Ishikawa (cell line): ENCODE results near the gene PRR15L.

ENCODE experiments used
- CREB1 ChIP-seq: IDR thresholded peaks from 2 replicates; pipeline ENCODE4 v1.6.1; 2012; ENCODE audit warnings: low read depth
- EP300 ChIP-seq: IDR thresholded peaks from 2 replicates; pipeline ENCODE4 v1.6.1; 2012; ENCODE audit warnings: borderline replicate concordance
- FOXM1 ChIP-seq: IDR thresholded peaks from 2 replicates; pipeline ENCODE4 v1.6.1; 2012; ENCODE audit warnings: low read depth, borderline replicate concordance
- NFIC ChIP-seq: IDR thresholded peaks from 2 replicates; pipeline ENCODE4 v1.6.1; 2012
- RAD21 ChIP-seq: IDR thresholded peaks from 2 replicates; pipeline ENCODE4 v1.6.1; 2012; ENCODE audit warnings: low read depth
- TCF12 ChIP-seq: IDR thresholded peaks from 2 replicates; pipeline ENCODE4 v1.6.1; 2012; ENCODE audit warnings: low read depth
- YY1 ChIP-seq: IDR thresholded peaks from 2 replicates; pipeline ENCODE4 v1.6.1; 2012; ENCODE audit warnings: low read depth
- TF ChIP-seq, protein P1 (sequence below): IDR thresholded peaks from 2 replicates; pipeline ENCODE4 v1.6.1; 2012; ENCODE audit warnings: low read depth, mild to moderate bottlenecking
- TF ChIP-seq, protein P2 (sequence below): IDR thresholded peaks from 2 replicates; pipeline ENCODE4 v1.6.1; 2012

DNA sequence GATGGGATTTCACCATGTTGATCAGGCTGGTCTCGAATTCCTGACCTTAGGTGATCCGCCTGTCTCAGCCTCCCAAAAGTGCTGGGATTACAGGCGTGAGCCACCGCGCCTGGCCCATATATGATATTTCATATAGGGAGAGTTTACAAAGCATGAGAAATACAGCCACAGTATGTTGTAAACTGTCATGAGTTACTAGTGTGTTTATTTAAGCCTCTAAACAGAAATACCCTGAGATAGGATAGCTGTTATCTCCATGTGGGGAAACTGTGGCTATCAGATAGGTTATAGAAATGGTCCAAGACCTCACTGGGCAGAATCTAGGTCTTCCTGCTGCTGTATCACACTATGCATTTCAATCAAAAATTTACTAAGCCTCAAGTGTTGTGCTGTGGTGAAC, 11.2 kb upstream of the PRR15L start:
- no peak for TF ChIP-seq EP300
- no peak for TF ChIP-seq YY1
- TF ChIP-seq, protein P1, sequence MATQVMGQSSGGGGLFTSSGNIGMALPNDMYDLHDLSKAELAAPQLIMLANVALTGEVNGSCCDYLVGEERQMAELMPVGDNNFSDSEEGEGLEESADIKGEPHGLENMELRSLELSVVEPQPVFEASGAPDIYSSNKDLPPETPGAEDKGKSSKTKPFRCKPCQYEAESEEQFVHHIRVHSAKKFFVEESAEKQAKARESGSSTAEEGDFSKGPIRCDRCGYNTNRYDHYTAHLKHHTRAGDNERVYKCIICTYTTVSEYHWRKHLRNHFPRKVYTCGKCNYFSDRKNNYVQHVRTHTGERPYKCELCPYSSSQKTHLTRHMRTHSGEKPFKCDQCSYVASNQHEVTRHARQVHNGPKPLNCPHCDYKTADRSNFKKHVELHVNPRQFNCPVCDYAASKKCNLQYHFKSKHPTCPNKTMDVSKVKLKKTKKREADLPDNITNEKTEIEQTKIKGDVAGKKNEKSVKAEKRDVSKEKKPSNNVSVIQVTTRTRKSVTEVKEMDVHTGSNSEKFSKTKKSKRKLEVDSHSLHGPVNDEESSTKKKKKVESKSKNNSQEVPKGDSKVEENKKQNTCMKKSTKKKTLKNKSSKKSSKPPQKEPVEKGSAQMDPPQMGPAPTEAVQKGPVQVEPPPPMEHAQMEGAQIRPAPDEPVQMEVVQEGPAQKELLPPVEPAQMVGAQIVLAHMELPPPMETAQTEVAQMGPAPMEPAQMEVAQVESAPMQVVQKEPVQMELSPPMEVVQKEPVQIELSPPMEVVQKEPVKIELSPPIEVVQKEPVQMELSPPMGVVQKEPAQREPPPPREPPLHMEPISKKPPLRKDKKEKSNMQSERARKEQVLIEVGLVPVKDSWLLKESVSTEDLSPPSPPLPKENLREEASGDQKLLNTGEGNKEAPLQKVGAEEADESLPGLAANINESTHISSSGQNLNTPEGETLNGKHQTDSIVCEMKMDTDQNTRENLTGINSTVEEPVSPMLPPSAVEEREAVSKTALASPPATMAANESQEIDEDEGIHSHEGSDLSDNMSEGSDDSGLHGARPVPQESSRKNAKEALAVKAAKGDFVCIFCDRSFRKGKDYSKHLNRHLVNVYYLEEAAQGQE, result no peak
- TF ChIP-seq RAD21, result no peak
- TF ChIP-seq FOXM1, result no peak
- no peak for TF ChIP-seq NFIC
- TF ChIP-seq, protein P2, sequence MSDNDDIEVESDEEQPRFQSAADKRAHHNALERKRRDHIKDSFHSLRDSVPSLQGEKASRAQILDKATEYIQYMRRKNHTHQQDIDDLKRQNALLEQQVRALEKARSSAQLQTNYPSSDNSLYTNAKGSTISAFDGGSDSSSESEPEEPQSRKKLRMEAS, result no peak
- no peak for TF ChIP-seq CREB1
- no peak for TF ChIP-seq TCF12
